ENCODE results near the gene FGFBP1.

- TF ChIP-seq, protein P1, sequence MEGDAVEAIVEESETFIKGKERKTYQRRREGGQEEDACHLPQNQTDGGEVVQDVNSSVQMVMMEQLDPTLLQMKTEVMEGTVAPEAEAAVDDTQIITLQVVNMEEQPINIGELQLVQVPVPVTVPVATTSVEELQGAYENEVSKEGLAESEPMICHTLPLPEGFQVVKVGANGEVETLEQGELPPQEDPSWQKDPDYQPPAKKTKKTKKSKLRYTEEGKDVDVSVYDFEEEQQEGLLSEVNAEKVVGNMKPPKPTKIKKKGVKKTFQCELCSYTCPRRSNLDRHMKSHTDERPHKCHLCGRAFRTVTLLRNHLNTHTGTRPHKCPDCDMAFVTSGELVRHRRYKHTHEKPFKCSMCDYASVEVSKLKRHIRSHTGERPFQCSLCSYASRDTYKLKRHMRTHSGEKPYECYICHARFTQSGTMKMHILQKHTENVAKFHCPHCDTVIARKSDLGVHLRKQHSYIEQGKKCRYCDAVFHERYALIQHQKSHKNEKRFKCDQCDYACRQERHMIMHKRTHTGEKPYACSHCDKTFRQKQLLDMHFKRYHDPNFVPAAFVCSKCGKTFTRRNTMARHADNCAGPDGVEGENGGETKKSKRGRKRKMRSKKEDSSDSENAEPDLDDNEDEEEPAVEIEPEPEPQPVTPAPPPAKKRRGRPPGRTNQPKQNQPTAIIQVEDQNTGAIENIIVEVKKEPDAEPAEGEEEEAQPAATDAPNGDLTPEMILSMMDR (conservative IDR thresholded peaks at IDR 0.05; ENCODE audit: low read depth, low read length) = no peak
- no peak for TF ChIP-seq EZH2 (IDR thresholded peaks at IDR 0.05; ENCODE audit: low read length, unreplicated experiment)
These were observed 44.6 kb downstream of the FGFBP1 start for GRCh38 chr4:15893962-15894361.
